ENCODE data around the gene FBXW2. TPM values are rescaled to one million over a fixed set of nuclear protein-coding genes. Genes with fewer than 3 reads are reported as not detected.
"Not testable (repeated sequence)": the region's sequence is repeated elsewhere in the genome, so short reads cannot be mapped to it uniquely, and the experiment has no call there.

Gene FBXW2
- 10 to 100 TPM; 39.9 to 48.3 (median 43.6) TPM for polyA plus RNA-seq (ENCODE audit: insufficient read length in 4 of 4)

GRCh38 chr9:120792898-120793765 lies at the start of gene FBXW2:
Gene FBXW2 (minus strand): TSS chr9:120793416. CDS start chr9:120788258, 5,158 bp downstream.
- DNase-seq (ENCODE audit: low read depth in 4 of 4, low spot score in 2 of 4), result peak; percentile 70 to 88 (median 78)

- DNase-seq (ENCODE audit: low read depth in 4 of 4, low spot score in 2 of 4), result peak in 1 of 4 donors; percentile 24
Observed at GRCh38 chr9:120841930-120842684, 48.9 kb upstream of the FBXW2 start.

- DNase-seq (ENCODE audit: low read depth in 4 of 4, low spot score in 2 of 4), result no peak
Observed at GRCh38 chr9:120839146-120839545, 45.9 kb upstream of the FBXW2 start.

- DNase-seq (ENCODE audit: low read depth in 4 of 4, low spot score in 2 of 4), result no peak
Observed at GRCh38 chr9:120837921-120838320, 44.7 kb upstream of the FBXW2 start.

GRCh38 chr9:120833325-120833724 lies 40.1 kb upstream of the FBXW2 start:
- DNase-seq (ENCODE audit: low read depth in 4 of 4, low spot score in 2 of 4), result no peak

- no peak for DNase-seq (ENCODE audit: low read depth in 4 of 4, low spot score in 2 of 4)
Observed at GRCh38 chr9:120832807-120833206, 39.6 kb upstream of the FBXW2 start.

GRCh38 chr9:120830865-120831264 lies 37.6 kb upstream of the FBXW2 start:
- no peak for DNase-seq (ENCODE audit: low read depth in 4 of 4, low spot score in 2 of 4)

GRCh38 chr9:120830151-120830550 lies 36.9 kb upstream of the FBXW2 start:
- DNase-seq (ENCODE audit: low read depth in 4 of 4, low spot score in 2 of 4), result no peak

- no peak for DNase-seq (ENCODE audit: low read depth in 4 of 4, low spot score in 2 of 4)
Observed at GRCh38 chr9:120829650-120830049, 36.4 kb upstream of the FBXW2 start.

GRCh38 chr9:120820095-120820494 lies 26.9 kb upstream of the FBXW2 start:
- no peak for DNase-seq (ENCODE audit: low read depth in 4 of 4, low spot score in 2 of 4)

GRCh38 chr9:120818595-120818994 lies 25.4 kb upstream of the FBXW2 start:
- no peak for DNase-seq (ENCODE audit: low read depth in 4 of 4, low spot score in 2 of 4)

- no peak for DNase-seq (ENCODE audit: low read depth in 4 of 4, low spot score in 2 of 4)
Observed at GRCh38 chr9:120815075-120815474, 21.9 kb upstream of the FBXW2 start.

- no peak for DNase-seq (ENCODE audit: low read depth in 4 of 4, low spot score in 2 of 4)
Observed at GRCh38 chr9:120808931-120809330, 15.7 kb upstream of the FBXW2 start.

GRCh38 chr9:120807607-120808379 lies 14.6 kb upstream of the FBXW2 start:
- no peak for DNase-seq (ENCODE audit: low read depth in 4 of 4, low spot score in 2 of 4)

- DNase-seq (ENCODE audit: low read depth in 4 of 4, low spot score in 2 of 4), result not testable (repeated sequence)
Observed at GRCh38 chr9:120804784-120805363, 11.7 kb upstream of the FBXW2 start.

- no peak for DNase-seq (ENCODE audit: low read depth in 4 of 4, low spot score in 2 of 4)
Observed at GRCh38 chr9:120801441-120801840, 8.2 kb upstream of the FBXW2 start.

GRCh38 chr9:120791161-120791560 lies 2.1 kb downstream of the FBXW2 start:
- DNase-seq (ENCODE audit: low read depth in 4 of 4, low spot score in 2 of 4), result no peak

- no peak for DNase-seq (ENCODE audit: low read depth in 4 of 4, low spot score in 2 of 4)
Observed at GRCh38 chr9:120787933-120788332, 5.3 kb downstream of the FBXW2 start.

GRCh38 chr9:120783602-120784047 lies 9.6 kb downstream of the FBXW2 start:
- DNase-seq (ENCODE audit: low read depth in 4 of 4, low spot score in 2 of 4), result no peak

GRCh38 chr9:120781236-120781635 lies 12.0 kb downstream of the FBXW2 start:
- no peak for DNase-seq (ENCODE audit: low read depth in 4 of 4, low spot score in 2 of 4)

Data from left renal cortex interstitium (tissue), 4 donors.